Activated T-helper 1 cell treated with anti-CD3 and anti-CD28 coated beads, Interleukin-2, amount 50 U/mL, for 16 hours (primary cell): ENCODE results near the gene BOLA1.
"Not testable (repeated sequence)": the region's sequence is repeated elsewhere in the genome, so short reads cannot be mapped to it uniquely, and the experiment has no call there.

Experiments
- DNase-seq, 2 donors: peaks; one replicate each; pipeline ENCODE4 v3.0.0-alpha.2; 2020; ENCODE audit warnings: low read depth in 1 of 2, low spot score in 1 of 2

BOLA1 gene, protein sequence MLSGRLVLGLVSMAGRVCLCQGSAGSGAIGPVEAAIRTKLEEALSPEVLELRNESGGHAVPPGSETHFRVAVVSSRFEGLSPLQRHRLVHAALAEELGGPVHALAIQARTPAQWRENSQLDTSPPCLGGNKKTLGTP

DNA sequence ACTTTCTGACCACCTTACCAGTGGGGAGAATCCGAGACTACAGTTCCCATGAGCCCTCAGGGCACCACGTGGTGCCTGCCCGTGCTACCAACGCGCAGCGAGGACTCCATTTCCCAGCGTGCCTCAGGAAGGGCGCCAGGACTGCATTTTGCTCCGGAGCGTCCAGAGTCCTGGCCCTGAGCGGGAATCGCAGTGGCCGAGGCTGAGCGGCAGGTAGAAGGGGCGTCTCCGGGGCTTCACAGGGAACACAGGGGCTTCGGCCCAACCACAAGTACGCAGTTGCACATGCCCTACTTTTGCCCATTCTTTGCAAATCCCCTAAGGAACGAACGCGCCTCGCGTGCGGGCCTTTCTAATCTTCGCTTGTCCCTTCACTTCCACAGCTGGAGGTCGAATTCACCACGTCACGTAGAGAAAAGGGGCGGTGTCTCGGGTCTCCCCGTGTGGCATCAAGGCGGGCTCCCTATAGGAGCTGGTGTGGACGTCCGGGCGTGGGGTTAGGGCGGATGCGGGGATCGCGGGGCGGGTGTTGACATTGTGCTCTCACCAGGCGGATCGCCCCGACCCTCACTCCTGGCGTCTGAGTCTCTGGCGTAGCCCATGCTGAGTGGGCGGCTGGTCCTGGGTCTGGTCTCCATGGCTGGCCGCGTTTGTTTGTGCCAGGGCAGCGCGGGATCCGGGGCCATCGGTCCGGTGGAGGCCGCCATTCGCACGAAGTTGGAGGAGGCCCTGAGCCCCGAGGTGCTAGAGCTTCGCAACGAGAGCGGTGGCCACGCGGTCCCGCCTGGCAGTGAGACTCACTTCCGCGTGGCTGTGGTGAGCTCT is at the start of gene BOLA1:
TSS of gene BOLA1 (plus strand) at position 109 of the 825 bp plus-strand sequence. CDS start at position 601, 492 bp downstream.
- peak; percentile 49 to 67 for DNase-seq

DNA sequence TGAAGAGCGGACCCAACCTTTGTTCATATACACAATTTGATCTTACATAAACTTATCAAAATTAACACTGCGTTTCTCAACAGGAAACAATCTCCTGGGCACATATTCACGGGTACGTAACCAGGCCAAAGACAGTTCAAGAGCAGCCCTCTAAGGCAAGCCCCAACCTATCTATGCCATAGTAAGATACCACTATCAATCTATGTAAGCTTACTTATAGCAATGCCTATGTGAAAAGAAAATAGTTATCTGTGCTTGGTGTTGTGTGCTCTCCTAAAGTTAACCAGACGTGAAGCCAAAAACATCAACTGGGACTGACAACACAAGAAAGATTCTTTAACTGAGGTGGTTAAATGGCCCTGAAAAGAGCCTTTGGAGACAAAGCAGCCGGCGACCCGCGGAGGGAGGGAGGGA is 49.4 kb upstream of the BOLA1 start:
- DNase-seq = no peak

DNA sequence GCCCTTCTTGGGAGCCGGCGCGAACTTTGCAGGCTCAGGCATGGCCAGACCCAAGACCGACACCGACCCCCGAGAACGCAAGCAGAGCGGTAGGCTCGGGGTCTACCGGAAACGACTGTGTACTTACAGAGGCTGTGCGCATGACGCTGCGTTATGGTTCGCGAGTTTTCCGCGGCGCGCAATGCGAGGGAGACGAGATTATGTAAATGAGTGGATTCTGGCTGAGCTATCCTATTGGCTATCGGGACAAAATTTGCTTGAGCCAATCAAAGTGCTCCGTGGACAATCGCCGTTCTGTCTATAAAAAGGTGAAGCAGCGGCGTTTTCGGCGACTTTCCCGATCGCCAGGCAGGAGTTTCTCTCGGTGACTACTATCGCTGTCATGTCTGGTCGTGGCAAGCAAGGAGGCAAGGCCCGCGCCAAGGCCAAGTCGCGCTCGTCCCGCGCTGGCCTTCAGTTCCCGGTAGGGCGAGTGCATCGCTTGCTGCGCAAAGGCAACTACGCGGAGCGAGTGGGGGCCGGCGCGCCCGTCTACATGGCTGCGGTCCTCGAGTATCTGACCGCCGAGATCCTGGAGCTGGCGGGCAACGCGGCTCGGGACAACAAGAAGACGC is 48.5 kb upstream of the BOLA1 start:
- not testable (repeated sequence) for DNase-seq

DNA sequence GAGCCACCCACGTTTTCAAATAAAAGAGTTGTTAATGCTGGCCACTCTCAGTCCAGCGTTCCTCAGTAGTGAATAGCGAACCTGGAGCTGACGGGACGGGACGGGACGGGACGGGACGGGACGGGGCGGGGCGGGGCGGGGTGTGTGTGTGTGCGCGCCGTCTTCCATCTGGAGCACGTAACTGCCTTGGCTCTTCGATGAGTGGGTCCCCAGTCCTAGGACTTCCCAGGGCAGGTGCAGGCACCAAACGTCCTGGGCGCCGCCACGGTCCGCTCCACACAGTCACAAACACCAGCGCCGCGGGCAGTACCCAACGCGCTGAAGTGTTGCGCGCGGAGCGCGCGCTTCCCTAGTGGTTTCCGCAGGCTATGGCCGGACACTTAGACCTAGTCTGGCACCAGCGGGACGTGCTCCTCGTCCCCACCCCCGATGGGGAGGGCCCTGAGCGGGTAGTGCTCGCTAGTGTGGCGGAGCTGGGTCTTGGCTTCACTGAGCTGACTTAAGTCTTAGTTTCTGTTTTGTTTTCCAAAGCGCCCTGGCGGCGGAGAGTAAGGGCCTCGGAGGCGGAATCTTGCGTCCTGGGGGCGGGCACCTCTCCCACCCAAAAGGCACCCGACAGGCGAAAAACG is 47.7 kb upstream of the BOLA1 start:
- not testable (repeated sequence) for DNase-seq

DNA sequence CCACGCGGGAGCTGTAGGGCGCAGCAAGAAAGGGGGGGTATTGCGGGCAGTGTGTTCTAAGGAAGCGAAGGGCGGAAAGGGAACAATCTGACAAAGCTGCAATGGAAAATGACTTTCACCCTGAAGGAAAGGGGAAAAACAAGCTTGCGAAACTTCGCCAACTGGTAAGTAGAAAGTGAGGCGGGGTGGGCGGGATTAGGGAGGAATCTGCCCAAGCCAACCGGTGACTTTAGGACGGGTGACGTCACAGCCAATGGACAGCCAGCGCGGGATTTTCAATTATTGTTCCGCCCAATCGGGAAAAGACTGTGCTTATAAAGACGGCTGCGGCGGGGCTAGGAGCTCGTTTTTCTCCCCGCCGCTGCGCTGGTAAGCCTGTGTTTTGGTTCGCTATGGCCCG is 47.1 kb upstream of the BOLA1 start:
- DNase-seq = not testable (repeated sequence)

DNA sequence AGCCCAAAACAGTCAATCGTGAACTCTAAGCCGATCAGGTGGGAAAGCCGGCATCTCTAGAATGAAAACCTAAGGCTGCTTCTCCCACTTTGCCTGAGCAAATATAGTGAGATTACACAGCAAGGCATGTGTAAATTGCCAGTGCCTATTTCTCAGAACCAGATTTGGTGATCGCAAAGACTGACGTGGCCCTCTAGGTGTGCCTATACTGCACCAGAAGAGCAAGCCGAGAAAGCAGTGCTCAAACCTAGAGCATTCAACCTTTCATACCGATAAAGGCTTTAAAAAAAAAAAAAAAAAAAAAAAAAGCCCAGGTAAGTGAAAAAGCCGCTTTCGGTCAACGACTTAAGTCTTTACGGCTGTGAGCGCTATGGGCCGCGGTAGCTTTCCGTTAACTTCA is 39.1 kb upstream of the BOLA1 start:
- not testable (repeated sequence) for DNase-seq

DNA sequence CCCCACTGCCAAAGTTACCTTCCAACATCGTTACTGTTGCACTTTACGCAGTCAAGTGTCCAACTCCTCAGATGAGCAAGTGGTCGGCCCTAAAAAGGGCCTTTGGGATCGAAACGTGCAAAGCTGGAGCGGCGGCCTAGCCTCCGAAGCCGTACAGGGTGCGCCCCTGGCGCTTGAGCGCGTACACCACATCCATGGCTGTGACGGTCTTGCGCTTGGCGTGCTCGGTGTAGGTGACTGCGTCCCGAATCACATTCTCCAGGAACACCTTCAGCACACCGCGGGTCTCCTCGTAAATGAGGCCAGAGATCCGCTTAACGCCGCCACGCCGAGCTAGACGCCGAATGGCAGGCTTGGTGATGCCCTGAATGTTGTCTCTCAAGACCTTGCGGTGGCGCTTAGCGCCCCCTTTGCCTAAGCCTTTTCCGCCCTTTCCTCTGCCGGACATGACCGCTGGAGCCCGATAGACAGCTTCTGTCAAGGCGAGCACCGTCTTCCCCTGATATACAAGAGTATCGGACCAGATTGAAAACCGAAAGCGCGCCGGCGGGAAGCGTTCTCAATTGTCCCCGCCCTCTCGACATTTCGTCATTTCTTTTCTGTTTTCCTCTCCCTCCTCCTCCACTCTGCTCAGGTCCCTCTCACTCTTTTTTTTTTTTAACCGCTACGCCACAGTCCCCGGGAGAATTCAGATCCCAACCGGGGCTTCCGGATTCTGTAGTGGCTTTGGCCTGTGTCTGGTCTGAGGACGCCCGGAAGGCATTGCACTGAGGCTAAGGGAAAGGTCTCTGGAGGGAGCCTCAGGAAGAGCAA is 38.5 kb upstream of the BOLA1 start:
- not testable (repeated sequence) for DNase-seq

DNA sequence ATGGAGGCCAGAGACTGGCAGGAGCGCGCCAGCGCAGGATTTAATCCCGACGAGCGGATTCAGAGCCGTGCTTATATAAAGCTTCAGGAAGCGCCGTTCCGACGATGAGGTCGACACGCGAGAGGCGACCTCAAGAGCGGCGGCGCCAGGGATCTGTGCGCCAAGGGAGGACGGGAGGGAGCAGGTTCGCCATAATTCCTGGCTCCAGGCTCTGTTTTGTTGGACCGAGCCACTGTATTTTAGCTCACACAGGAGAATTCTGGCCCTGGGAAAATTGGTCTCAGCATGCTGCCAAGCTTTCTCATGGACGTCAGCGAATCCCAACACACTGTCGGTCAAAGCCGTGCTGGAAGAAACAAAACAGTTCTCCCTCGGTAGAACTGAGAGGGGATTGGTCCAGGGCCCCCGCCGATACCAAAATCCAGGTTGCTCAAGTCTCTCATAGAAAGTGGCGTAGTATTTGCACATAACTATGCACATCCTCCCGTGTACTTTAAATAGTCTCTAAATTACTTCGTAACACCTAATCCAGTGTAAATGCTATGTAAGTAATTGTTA is 37.8 kb upstream of the BOLA1 start:
- DNase-seq = not testable (repeated sequence)

DNA sequence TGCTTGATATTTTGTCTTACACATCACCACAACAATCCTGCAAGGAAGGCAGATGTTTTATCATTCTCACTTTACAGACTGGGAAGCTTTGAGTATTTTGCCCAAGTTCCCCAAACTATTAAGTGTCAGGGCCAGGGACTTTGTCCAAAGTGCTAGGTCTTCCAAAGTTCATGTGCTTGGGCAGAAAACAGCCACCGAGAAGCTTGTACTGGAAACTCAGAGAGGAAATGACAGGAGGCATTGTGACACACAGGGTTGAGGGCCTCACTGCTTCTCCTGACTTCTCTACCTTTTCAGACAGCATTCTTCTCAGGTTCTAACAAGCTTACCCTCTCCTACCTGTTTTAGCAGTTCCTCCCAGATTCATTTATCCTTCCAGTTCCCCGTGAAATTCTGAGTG is 32.5 kb upstream of the BOLA1 start:
- not testable (repeated sequence) for DNase-seq

DNA sequence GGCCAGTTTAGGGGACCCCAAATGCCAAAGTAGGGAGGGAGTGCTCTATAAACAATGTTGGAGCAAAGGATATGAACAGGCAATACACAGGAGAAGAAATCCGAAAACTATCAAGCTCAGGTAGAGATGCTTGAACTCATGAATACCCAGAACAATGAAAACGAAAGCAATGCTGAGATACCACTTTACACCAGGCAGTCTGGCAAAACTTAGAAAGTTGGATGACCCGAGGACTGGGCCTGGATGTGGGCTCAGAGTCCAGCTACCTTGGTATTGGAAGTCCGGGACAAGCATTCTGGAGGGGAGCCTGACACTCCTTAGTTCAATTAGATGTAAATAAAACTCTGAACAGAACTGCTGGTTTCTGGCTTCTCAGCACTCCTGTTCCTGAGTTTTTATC is 26.3 kb upstream of the BOLA1 start:
- DNase-seq = not testable (repeated sequence)

DNA sequence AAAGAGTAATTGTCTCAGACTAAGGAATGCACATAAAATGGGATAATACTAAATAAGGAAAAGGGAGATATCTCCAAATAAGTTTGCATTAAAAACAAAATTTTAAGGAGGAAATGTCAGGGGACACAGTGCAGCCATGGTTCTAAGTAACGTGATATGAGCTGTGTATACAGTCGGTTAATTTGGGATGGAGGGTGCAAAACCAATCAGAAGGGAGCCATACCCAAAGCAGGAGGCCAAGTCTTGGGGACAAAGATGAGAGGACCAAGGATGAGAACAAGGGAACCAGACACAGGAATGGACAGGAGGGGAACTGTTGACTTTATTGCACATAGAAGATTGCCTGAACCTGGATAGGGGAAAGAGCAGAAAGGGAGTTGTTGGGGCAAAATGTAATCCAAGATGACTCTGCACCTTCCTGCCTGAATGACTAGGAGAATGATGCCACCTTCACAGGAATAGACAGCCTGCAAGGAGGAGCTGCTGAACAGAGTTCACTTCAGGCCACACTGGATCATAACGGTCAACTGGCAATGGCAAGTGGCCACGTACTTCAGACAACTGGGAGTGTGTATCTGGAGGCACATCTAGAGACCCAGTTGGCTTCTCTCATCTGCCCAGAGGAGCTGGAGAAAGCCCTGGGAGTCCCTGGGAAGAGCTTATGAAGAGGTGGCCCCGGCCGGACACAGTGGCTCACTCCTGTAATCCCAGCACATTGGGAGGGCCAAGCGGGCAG is 22.0 kb upstream of the BOLA1 start:
- DNase-seq = no peak

DNA sequence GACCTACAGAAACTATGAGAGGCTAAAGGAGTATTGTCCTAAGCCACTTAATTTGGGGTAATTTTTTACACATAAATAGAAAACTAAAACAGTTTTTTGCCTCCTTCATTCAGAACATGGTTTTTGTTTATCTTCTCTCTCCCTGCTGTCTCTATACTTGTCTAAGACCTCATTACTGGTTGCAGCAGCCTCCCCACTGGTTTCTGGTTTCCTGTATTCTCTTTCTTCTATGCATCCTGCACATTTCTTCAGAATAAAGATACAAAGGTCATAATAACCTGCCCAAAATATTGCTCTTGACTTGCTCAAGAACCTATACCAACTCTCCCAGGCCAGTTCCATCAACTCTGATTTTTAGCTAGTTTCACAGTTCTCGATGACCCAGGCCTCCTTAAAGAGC is 19.8 kb upstream of the BOLA1 start:
- no peak for DNase-seq

DNA sequence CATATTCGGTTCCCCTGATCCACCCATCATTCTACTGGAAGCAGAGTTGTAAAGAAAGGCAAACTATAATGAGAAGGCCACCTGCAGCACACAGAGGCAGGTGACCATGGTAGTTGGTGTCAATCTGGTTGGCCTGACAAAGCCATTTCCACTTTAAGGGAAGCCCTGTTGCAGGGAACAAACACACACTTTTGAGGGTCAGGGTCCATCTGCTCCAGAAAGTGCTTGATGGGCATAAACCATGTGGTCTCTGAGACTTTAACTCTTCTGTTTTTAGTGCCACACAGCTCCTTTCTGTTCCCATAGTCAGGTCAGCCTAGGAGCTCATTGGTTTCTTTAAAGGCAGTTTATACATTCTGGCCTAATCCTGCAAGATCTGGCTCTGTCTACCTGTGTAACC is 17.5 kb upstream of the BOLA1 start:
- no peak for DNase-seq

DNA sequence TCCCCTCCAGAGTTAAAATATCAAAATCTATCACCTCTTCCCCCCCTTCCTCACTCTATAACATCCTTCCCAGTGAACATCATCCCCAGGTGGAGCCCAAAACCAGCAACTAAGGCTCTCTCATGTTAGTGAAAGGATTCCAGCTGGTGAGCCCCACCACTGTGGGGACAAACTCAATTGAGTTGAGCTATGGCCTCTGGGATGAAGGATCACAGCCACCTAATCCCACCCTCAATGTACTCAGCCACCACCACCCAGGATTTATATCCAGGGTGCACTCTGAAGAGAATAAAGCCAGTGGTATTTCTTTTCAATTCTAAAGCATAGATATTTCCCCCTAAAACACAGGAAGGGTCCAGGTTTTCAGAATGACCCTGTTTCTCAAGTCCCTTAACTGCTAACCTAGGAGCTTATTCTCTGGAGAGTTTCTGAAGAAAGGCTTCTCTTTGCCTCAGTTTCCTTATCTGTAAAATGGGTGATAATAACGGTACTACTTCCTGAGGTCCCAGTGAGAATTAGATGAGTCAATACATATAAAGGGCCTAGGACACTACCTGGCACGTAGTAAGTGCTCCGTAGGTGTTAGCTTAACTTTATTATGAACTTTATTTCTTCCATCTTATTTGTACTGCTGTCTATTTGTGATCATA is 15.6 kb upstream of the BOLA1 start:
- DNase-seq = no peak

DNA sequence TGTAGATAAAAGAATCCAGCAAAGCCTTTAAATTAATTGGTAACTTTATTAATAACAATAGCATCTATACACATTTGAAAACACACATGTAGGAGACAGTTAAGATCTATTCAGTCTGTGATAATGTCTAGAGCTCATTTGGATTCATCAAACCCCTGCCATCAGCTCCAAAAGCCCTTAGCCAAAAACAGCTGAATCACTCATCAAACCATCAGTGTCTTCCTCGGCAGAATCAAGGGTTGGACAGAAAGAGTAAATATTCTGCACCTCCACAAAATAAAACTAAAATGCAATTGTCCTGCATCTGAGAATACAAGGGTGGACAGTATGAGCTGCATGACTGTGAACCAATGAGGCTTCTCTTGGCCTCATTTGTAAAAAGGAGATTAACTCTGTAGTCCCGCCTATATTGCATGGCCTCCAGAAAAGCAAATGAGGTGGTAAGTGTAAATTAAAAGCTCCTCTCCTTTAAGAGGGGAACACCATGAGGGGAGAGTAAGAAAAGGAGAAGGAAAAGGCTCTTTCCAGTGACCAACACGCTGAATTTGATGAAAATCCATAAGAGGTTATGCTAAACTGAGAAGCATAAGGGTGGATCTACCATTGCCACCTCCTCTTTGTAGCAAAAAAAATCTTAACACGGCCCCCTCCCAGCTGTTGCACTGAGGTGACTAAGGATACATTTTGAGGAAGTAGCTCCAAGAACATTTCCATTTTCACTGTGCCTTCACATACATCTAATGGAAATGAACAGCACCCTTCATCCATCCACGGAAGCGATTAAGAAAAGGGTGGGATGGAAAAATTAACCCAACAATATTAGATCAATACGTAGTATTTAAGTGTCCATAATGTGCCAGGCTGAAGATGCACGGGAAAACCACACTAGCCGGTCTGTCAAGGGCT is 14.7 kb upstream of the BOLA1 start:
- DNase-seq = no peak

DNA sequence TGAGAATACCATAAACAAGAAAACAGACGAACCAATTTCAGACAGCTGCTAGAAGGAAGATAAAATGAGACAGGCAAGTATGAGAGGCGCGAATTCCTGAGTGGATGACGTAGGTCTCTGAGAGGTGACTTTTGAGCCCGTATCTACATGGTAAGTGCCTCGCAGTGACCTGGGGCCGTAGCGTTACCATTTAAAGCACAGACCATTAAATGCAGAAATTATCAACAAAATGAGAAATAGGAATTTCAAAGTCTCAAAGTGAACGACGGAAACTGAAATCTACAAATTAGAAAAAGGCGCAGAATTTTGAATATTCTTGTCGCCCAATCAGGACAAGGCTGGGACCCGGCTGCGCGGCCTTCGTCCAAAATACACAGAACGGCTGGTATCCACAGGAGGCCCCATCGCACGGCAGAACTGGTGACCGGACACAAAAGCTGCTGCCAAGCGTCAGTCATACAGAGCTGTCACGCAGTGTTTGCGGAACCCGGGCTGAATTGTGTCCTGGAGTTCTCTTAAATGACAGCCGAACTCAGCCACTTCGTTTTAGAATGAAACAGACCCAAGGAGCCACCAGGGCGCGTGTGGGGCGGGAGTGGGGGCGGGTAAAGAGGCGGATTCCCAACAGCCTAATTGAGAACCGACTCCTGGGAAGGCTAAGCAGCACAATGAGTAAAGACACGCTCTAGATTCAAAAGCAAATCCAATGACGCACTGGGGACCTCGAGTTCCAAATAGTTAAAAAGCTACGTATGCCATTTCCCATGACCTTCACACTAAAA is 13.8 kb upstream of the BOLA1 start:
- peak; percentile 21 to 44 for DNase-seq

DNA sequence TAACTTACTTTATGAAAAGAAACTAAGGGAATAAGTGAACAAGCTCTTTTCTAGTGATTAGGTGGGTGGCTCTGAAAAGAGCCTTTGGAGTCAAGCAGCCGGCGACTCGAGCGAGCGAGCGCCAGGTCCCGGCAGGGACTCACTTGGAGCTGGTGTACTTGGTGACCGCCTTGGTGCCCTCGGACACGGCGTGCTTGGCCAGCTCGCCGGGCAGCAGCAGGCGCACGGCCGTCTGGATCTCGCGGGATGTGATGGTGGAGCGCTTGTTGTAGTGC is 13.3 kb upstream of the BOLA1 start:
- DNase-seq = not testable (repeated sequence)
